Hematopoietic multipotent progenitor cell treated with erythropoietin and hydrocortisone succinate and interleukin-3 and kit ligand, for 15 days (in vitro differentiated cells): ENCODE data around the gene TBC1D9B.

Experiments used
- DNase-seq: peaks from one replicate; pipeline ENCODE4 v3.0.0-alpha.2; 2015; ENCODE audit warnings: low spot score

Gene TBC1D9B

GRCh38 chr5:179907556-179908324 lies at the start of gene TBC1D9B:
TBC1D9B (minus strand) TSS chr5:179907897; CDS start chr5:179907821, 76 bp downstream.
- peak; percentile 79 for DNase-seq

- DNase-seq, result no peak
These were observed 47.9 kb upstream of the TBC1D9B start for GRCh38 chr5:179955630-179956029.

- DNase-seq, result no peak
These were observed 47.4 kb upstream of the TBC1D9B start for GRCh38 chr5:179955062-179955461.

- no peak for DNase-seq
These were observed 46.7 kb upstream of the TBC1D9B start for GRCh38 chr5:179954434-179954833.

GRCh38 chr5:179953987-179954386 lies 46.3 kb upstream of the TBC1D9B start:
- DNase-seq, result no peak

- no peak for DNase-seq
These were observed 29.4 kb upstream of the TBC1D9B start for GRCh38 chr5:179936976-179937681.

GRCh38 chr5:179930788-179931473 lies 23.2 kb upstream of the TBC1D9B start:
- DNase-seq, result no peak

GRCh38 chr5:179927824-179928223 lies 20.1 kb upstream of the TBC1D9B start:
- no peak for DNase-seq

- DNase-seq, result no peak
These were observed 19.0 kb upstream of the TBC1D9B start for GRCh38 chr5:179926657-179927056.

GRCh38 chr5:179923436-179923835 lies 15.7 kb upstream of the TBC1D9B start:
- DNase-seq, result no peak

GRCh38 chr5:179920175-179920574 lies 12.5 kb upstream of the TBC1D9B start:
- no peak for DNase-seq

- no peak for DNase-seq
These were observed 11.9 kb upstream of the TBC1D9B start for GRCh38 chr5:179919487-179920060.

GRCh38 chr5:179918742-179919486 lies 11.2 kb upstream of the TBC1D9B start:
- no peak for DNase-seq

GRCh38 chr5:179916523-179916922 lies 8.8 kb upstream of the TBC1D9B start:
- DNase-seq, result no peak

- DNase-seq, result no peak
These were observed 7.8 kb upstream of the TBC1D9B start for GRCh38 chr5:179915406-179915935.

GRCh38 chr5:179914032-179914755 lies 6.5 kb upstream of the TBC1D9B start:
- no peak for DNase-seq

- no peak for DNase-seq
These were observed 5.8 kb upstream of the TBC1D9B start for GRCh38 chr5:179913461-179913860.

- no peak for DNase-seq
These were observed 5.3 kb upstream of the TBC1D9B start for GRCh38 chr5:179912951-179913350.

GRCh38 chr5:179912386-179912785 lies 4.7 kb upstream of the TBC1D9B start:
- no peak for DNase-seq

GRCh38 chr5:179909224-179909623 lies 1.5 kb upstream of the TBC1D9B start:
- DNase-seq, result no peak

GRCh38 chr5:179908528-179908927 lies 831 bp upstream of the TBC1D9B start:
- no peak for DNase-seq
